Activated CD4-positive, CD25-positive, alpha-beta regulatory T cell treated with anti-CD3 and anti-CD28 coated beads, Interleukin-2, amount 50 U/mL, for 72 hours (primary cell): ENCODE measurements around the gene SYT13.

ENCODE experiments used
- DNase-seq: peaks from one replicate; pipeline ENCODE4 v3.0.0; 2021

SYT13 gene

GRCh38 chr11:45305874-45306623 lies 19.9 kb upstream of the SYT13 start:
- no peak for DNase-seq

- no peak for DNase-seq
Observed at GRCh38 chr11:45304992-45305335, 18.8 kb upstream of the SYT13 start.

- DNase-seq: no peak
Observed at GRCh38 chr11:45304111-45304991, 18.2 kb upstream of the SYT13 start.

- no peak for DNase-seq
Observed at GRCh38 chr11:45303316-45303715, 17.2 kb upstream of the SYT13 start.

GRCh38 chr11:45301537-45302246 lies 15.6 kb upstream of the SYT13 start:
- no peak for DNase-seq

GRCh38 chr11:45300715-45301114 lies 14.6 kb upstream of the SYT13 start:
- no peak for DNase-seq

GRCh38 chr11:45298718-45299117 lies 12.6 kb upstream of the SYT13 start:
- no peak for DNase-seq

GRCh38 chr11:45296075-45296474 lies 9.9 kb upstream of the SYT13 start:
- DNase-seq: no peak

- DNase-seq: no peak
Observed at GRCh38 chr11:45294499-45294898, 8.4 kb upstream of the SYT13 start.

GRCh38 chr11:45293566-45294192 lies 7.5 kb upstream of the SYT13 start:
- peak; percentile 45 for DNase-seq

- no peak for DNase-seq
Observed at GRCh38 chr11:45290586-45290985, 4.4 kb upstream of the SYT13 start.

GRCh38 chr11:45289369-45289768 lies 3.2 kb upstream of the SYT13 start:
- no peak for DNase-seq

- DNase-seq: no peak
Observed at GRCh38 chr11:45288339-45288738, 2.2 kb upstream of the SYT13 start.

- DNase-seq: no peak
Observed at GRCh38 chr11:45287316-45287903, 1.3 kb upstream of the SYT13 start.

- no peak for DNase-seq
Observed at GRCh38 chr11:45285250-45285828, 802 bp downstream of the SYT13 start.

GRCh38 chr11:45282081-45282480 lies 4.1 kb downstream of the SYT13 start:
- DNase-seq: no peak

GRCh38 chr11:45280449-45280848 lies 5.7 kb downstream of the SYT13 start:
- DNase-seq: no peak

GRCh38 chr11:45279645-45280044 lies 6.5 kb downstream of the SYT13 start:
- DNase-seq: no peak

- DNase-seq: no peak
Observed at GRCh38 chr11:45278714-45279113, 7.4 kb downstream of the SYT13 start.

GRCh38 chr11:45275828-45276227 lies 10.3 kb downstream of the SYT13 start:
- DNase-seq: no peak

GRCh38 chr11:45274206-45274605 lies 11.9 kb downstream of the SYT13 start:
- DNase-seq: no peak

GRCh38 chr11:45273509-45273908 lies 12.6 kb downstream of the SYT13 start:
- DNase-seq: no peak
